Endothelial cell of umbilical vein (primary cell): Measurements from ENCODE around the gene ANKIB1. TPM values are rescaled to one million over a fixed set of nuclear protein-coding genes. Genes with fewer than 3 reads are reported as not detected.

Source experiments
- BruUV-seq: library from RNA; stranded (reverse); fragments of 400-500 nt; replicated peaks from 2 replicates; lab custom pipeline; 2021; lab: Mats Ljungman, UMichigan
- CTCF ChIA-PET: fragments of 300-600, 350-600 bp; sonication (Branson Sonifier 250); formaldehyde crosslinking; loops from one replicate; lab custom pipeline; 2021; ENCODE audit warnings: antibody characterized with exemption, inconsistent platforms; lab: Charles Lee
- POLR2A ChIA-PET: fragments of 300-600, 350-600 bp; sonication (Branson Sonifier 250); formaldehyde crosslinking; loops from one replicate; lab custom pipeline; 2021; ENCODE audit warnings: antibody characterized with exemption, inconsistent platforms; lab: Charles Lee
- DNase-seq: peaks from one replicate; pipeline ENCODE4 v3.0.0-alpha.2; 2011; ENCODE audit warnings: low read depth, low spot score
- FAIRE-seq: peaks from 2 replicates; lab custom pipeline; 2011; peaks lifted over from hg19 to GRCh38; lab: Jason Lieb, UNC
- H2AFZ ChIP-seq: 2 replicates; pipeline ENCODE4 v1.6.0; 2012; ENCODE audit warnings: low read depth, low read length, control low read depth, inconsistent platforms
- H3K27ac ChIP-seq: 2 replicates; pipeline ENCODE4 v1.5.1; 2011; ENCODE audit warnings: low read depth, mild to moderate bottlenecking, control low read depth, low read length, moderate library complexity; ENCODE audit not compliant: insufficient read depth
- H3K27me3 ChIP-seq, 2 experiments: 2 replicates each; pipeline versions ENCODE4 v1.6.0 to v1.6.1; 2011; ENCODE audit warnings: low read length in 2 of 2, mixed read lengths in 1 of 2; ENCODE audit not compliant: control insufficient read depth in 2 of 2, insufficient read depth in 2 of 2
- H3K36me3 ChIP-seq, 2 experiments: 2 replicates in 1 of 2; 3 replicates in 1 of 2; pipeline ENCODE4 v1.5.1; 2011; ENCODE audit warnings: low read length in 2 of 2, mild to moderate bottlenecking in 1 of 2, moderate library complexity in 1 of 2; ENCODE audit not compliant: control insufficient read depth in 2 of 2, insufficient read depth in 2 of 2; ENCODE audit errors: extremely low read depth in 1 of 2
- H3K4me1 ChIP-seq: 3 replicates; pipeline ENCODE4 v1.5.1; 2011; ENCODE audit warnings: mild to moderate bottlenecking, low read length; ENCODE audit not compliant: control insufficient read depth, insufficient read depth; ENCODE audit errors: extremely low read depth
- H3K4me2 ChIP-seq: 2 replicates; pipeline ENCODE4 v1.6.1; 2011; ENCODE audit warnings: low read length, control low read depth, mixed read lengths; ENCODE audit not compliant: insufficient read depth
- H3K4me3 ChIP-seq, 3 experiments: fragments of 200-600 bp in 1 of 3; sonication (generic), shearing (Covaris generic) in 1 of 3; replicated peaks in 1 of 3; 2 replicates each; pipeline ENCODE4 v1.5.1; 2011 to 2016; ENCODE audit warnings: control low read depth in 3 of 3, low read length in 3 of 3, mild to moderate bottlenecking in 2 of 3, inconsistent platforms in 1 of 3, low read depth in 1 of 3, moderate library complexity in 1 of 3; ENCODE audit not compliant: insufficient read depth in 1 of 3
- H3K79me2 ChIP-seq: 2 replicates; pipeline ENCODE4 v1.6.0; 2012; ENCODE audit warnings: low read length, inconsistent platforms; ENCODE audit not compliant: control insufficient read depth, insufficient read depth
- H3K9ac ChIP-seq: replicated peaks from 2 replicates; pipeline ENCODE3; 2011; ENCODE audit warnings: low read length, control low read depth; ENCODE audit not compliant: insufficient read depth; ENCODE audit errors: extremely low read depth
- H3K9me1 ChIP-seq: replicated peaks from 3 replicates; pipeline ENCODE4 v1.6.0; 2011; ENCODE audit warnings: mild to moderate bottlenecking, low read length; ENCODE audit not compliant: control insufficient read depth, insufficient read depth; ENCODE audit errors: extremely low read depth
- H3K9me3 ChIP-seq: replicated peaks from 2 replicates; pipeline ENCODE4 v1.5.1; 2012; ENCODE audit warnings: low read length, inconsistent platforms; ENCODE audit not compliant: control insufficient read depth, insufficient read depth
- H4K20me1 ChIP-seq: replicated peaks from 2 replicates; pipeline ENCODE3; 2011; ENCODE audit warnings: mild to moderate bottlenecking, low read length; ENCODE audit not compliant: control insufficient read depth, insufficient read depth; ENCODE audit errors: extremely low read depth
- EZH2 ChIP-seq: IDR thresholded peaks from 2 replicates; pipeline ENCODE4 v1.6.1; 2012; ENCODE audit warnings: borderline replicate concordance, low read depth, mild to moderate bottlenecking, moderate library complexity, low read length, inconsistent platforms; ENCODE audit not compliant: severe bottlenecking
- FOS ChIP-seq: IDR thresholded peaks from 2 replicates; pipeline ENCODE4 v1.6.1; 2011; ENCODE audit warnings: mild to moderate bottlenecking, low read length, moderate library complexity, borderline replicate concordance; ENCODE audit not compliant: insufficient read depth
- GATA2 ChIP-seq: IDR thresholded peaks from 2 replicates; pipeline ENCODE4 v1.7.0; 2011; ENCODE audit warnings: low read depth, mild to moderate bottlenecking, moderate library complexity, mixed read lengths, low read length; ENCODE audit not compliant: insufficient read length, insufficient read depth
- JUN ChIP-seq: IDR thresholded peaks from 2 replicates; pipeline ENCODE4 v1.6.1; 2011; ENCODE audit warnings: borderline replicate concordance, low read depth; ENCODE audit not compliant: insufficient read length, insufficient read depth
- MYC ChIP-seq: IDR thresholded peaks from one replicate; pipeline ENCODE4 v1.6.1; 2011; ENCODE audit warnings: mild to moderate bottlenecking, low read depth, low read length
- POLR2A ChIP-seq: IDR thresholded peaks from 2 replicates; pipeline ENCODE4 v1.6.1; 2012; ENCODE audit warnings: low read depth, mild to moderate bottlenecking, control low read depth, low read length
- POLR2AphosphoS5 ChIP-seq: IDR thresholded peaks from 2 replicates; pipeline ENCODE4 v1.6.1; 2012; ENCODE audit warnings: low read depth, mild to moderate bottlenecking, control low read depth, low read length, moderate library complexity; ENCODE audit not compliant: insufficient read depth
- dilution Hi-C: fragments of 300-500 bp; cut with MboI; formaldehyde crosslinking; loops from one replicate; pipeline ENCODE4 v1.15.0; 2019; ENCODE audit warnings: low sequenced_read_pairs; ENCODE audit not compliant: extremely low pct_ligation_motif_present
- intact Hi-C: fragments of 100-400 bp; cut with micrococcal nuclease; formaldehyde crosslinking; loops from one replicate; pipeline ENCODE4 v1.10.0; 2022
- polyA plus RNA-seq, 4 experiments: library from polyadenylated mRNA; depleted of rRNA in 3 of 4; stranded (reverse) in 3 of 4; unstranded in 1 of 4; fragments of >200 nt; gene quantifications; 2 replicates each; pipeline versions ENCODE4 v1.2.1 to v1.2.3, GENCODE V29; 2011 to 2012; ENCODE audit warnings: missing spikeins in 1 of 4
- total RNA-seq: library from RNA; stranded (reverse); gene quantifications from 2 replicates; pipeline ENCODE4 v1.2.3, GENCODE V29; 2021
- TF ChIP-seq, protein P1 (sequence below), 2 donors: IDR thresholded peaks; 1 replicate in 1 of 2; 2 replicates in 1 of 2; pipeline ENCODE4 v1.5.1; 2011; ENCODE audit warnings: low read length in 2 of 2, mild to moderate bottlenecking in 2 of 2, moderate library complexity in 2 of 2, control low read depth in 1 of 2, inconsistent platforms in 1 of 2, low read depth in 1 of 2; ENCODE audit not compliant: insufficient read depth in 1 of 2; ENCODE audit errors: extremely low read depth in 1 of 2
- TF ChIP-seq, protein P2 (sequence below): IDR thresholded peaks from 2 replicates; pipeline ENCODE4 v1.6.1; 2011; ENCODE audit not compliant: insufficient read depth, insufficient read length

The ANKIB1 gene
- total and polyA plus RNA-seq, 2 donors (not counting 3 experiments of a cell fraction or from before 2014, with no cell fraction given), result 16.9 to 56.5 TPM

DNA sequence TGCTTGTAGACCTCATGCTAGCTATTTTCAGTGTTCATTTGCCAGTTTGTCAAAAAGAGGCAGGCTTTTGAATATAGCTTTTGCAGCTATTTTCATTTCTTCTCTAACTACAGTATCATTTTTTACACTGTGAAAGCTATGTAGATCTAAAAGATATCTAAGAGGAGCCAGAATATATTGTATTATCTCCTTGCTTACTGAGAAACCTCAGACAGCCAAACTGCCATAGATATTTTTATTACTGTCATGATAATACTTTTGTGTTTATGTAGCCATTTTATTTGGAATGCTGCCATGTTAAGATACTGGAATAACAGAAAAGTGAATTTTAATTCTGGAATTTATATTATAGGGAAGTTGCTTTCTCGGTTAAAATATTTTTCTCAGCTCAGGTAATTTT lies 37.2 kb downstream of the ANKIB1 start:
- ChIA-PET POLR2A (no interaction called here), CTCF (interaction anchor here (0.8 to 1.4 kb wide), 2 partner anchors 10 to 13 kb away, joined by 3 to 5 read pairs; no protein-coding TSS in a partner anchor)
- Histone ChIP-seq H3K27me3 (no peaks in the 10 kb centered on the region), H3K4me3 (no peak overlapping the region), H3K79me2 (peaks cover 27% of the 10 kb centered on the region), H3K9me1 (no peaks in the 10 kb centered on the region), H4K20me1 (no peaks in the 10 kb centered on the region), H3K27ac (no peak overlapping the region), H3K36me3 (no peaks in the 10 kb centered on the region), H3K9me3 (no peaks in the 10 kb centered on the region), H2AFZ (no peak overlapping the region), H3K4me1 (no peaks in the 10 kb centered on the region), H3K9ac (no peak overlapping the region), H3K4me2 (no peak overlapping the region)
- intact Hi-C loops, result no loop called here
- BruUV-seq, result no TSS peak
- TF ChIP-seq, protein P1, sequence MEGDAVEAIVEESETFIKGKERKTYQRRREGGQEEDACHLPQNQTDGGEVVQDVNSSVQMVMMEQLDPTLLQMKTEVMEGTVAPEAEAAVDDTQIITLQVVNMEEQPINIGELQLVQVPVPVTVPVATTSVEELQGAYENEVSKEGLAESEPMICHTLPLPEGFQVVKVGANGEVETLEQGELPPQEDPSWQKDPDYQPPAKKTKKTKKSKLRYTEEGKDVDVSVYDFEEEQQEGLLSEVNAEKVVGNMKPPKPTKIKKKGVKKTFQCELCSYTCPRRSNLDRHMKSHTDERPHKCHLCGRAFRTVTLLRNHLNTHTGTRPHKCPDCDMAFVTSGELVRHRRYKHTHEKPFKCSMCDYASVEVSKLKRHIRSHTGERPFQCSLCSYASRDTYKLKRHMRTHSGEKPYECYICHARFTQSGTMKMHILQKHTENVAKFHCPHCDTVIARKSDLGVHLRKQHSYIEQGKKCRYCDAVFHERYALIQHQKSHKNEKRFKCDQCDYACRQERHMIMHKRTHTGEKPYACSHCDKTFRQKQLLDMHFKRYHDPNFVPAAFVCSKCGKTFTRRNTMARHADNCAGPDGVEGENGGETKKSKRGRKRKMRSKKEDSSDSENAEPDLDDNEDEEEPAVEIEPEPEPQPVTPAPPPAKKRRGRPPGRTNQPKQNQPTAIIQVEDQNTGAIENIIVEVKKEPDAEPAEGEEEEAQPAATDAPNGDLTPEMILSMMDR (IDR thresholded peaks at IDR 0.05; ENCODE audit: extremely low read depth in 1 of 2, insufficient read depth in 1 of 2, low read depth in 1 of 2, low read length in 2 of 2), result no peak
- dilution Hi-C loops, result no loop called here
- peak; percentile 3 for DNase-seq
- FAIRE-seq, result no peak

DNA sequence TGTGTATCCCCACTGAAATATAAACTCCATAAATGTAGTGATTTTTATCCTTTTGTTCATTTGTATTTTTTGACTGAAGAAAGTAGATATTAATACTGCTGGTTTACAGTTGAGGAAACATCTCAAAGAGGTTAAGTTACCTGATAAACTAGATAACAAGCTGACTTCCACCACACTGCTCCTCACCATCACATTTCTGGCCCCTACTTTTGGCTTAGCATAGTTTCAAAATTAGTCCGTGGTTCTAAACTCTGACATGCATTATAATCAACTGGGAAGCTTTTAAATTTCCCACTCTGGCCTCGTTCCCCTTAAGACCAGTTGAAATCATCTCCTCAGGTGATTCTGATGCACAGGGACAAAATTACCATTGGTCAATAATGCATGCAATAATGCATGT lies 43.5 kb downstream of the ANKIB1 start:
- H3K9me1 ChIP-seq, result no peaks in the 10 kb centered on the region
- ChIA-PET CTCF (no interaction called here), POLR2A (no interaction called here)
- no peaks in the 10 kb centered on the region for H4K20me1 ChIP-seq
- TF ChIP-seq FOS, result no peak
- TF ChIP-seq, protein P1 (IDR thresholded peaks at IDR 0.05; ENCODE audit: extremely low read depth in 1 of 2, insufficient read depth in 1 of 2, low read depth in 1 of 2, low read length in 2 of 2), result no peak
- no peak for TF ChIP-seq MYC
- no peak for TF ChIP-seq POLR2A
- TF ChIP-seq JUN, result no peak
- TF ChIP-seq, protein P2, sequence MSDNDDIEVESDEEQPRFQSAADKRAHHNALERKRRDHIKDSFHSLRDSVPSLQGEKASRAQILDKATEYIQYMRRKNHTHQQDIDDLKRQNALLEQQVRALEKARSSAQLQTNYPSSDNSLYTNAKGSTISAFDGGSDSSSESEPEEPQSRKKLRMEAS, result no peak
- TF ChIP-seq GATA2, result no peak
- TF ChIP-seq EZH2, result no peak
- no peak for TF ChIP-seq POLR2AphosphoS5
- H3K27ac ChIP-seq, result no peak overlapping the region
- no peak overlapping the region for H3K9ac ChIP-seq
- H3K27me3 ChIP-seq, result no peaks in the 10 kb centered on the region
- dilution Hi-C loops (no loop called here), intact Hi-C loops (no loop called here)
- H3K4me1 ChIP-seq, result no peaks in the 10 kb centered on the region
- peaks cover 19% of the 10 kb centered on the region for H3K79me2 ChIP-seq
- H3K36me3 ChIP-seq, result no peaks in the 10 kb centered on the region
- no peaks in the 10 kb centered on the region for H3K9me3 ChIP-seq
- H3K4me3 ChIP-seq, result no peak overlapping the region
- FAIRE-seq, result no peak
- DNase-seq, result no peak
- no peak overlapping the region for H2AFZ ChIP-seq
- no peak overlapping the region for H3K4me2 ChIP-seq
- BruUV-seq, result no TSS peak
